Omental fat pad (tissue), 4 donors: ENCODE results near the gene LSS. TPM values are rescaled to one million over a fixed set of nuclear protein-coding genes. Genes with fewer than 3 reads are reported as not detected.

ENCODE experiments used
- ATAC-seq: fragments of 150-250 bp; one replicate; pipeline ENCODE4 v1.9.1; 2016; ENCODE audit warnings: mild to moderate bottlenecking, moderate library complexity; ENCODE audit not compliant: low FRiP score
- DNase-seq: peaks from one replicate; pipeline ENCODE4 v3.0.0-alpha.2; 2019; ENCODE audit warnings: low spot score
- total RNA-seq, 4 donors: library from RNA; depleted of rRNA; stranded (reverse); fragments of >200 nt; gene quantifications; one replicate each; pipeline ENCODE4 v1.1.0, GENCODE V29; 2016
- TF ChIP-seq, protein P1 (sequence below), 3 donors: fragments of 450-650 bp; IDR thresholded peaks; one replicate each; pipeline ENCODE4 v1.5.1; 2016 to 2017; ENCODE audit warnings: antibody characterized with exemption in 3 of 3, mild to moderate bottlenecking in 3 of 3, moderate library complexity in 2 of 3

The LSS gene
- total RNA-seq, 4 donors from 2014 or later, result 94.8 to 122 (median 108) TPM

DNA sequence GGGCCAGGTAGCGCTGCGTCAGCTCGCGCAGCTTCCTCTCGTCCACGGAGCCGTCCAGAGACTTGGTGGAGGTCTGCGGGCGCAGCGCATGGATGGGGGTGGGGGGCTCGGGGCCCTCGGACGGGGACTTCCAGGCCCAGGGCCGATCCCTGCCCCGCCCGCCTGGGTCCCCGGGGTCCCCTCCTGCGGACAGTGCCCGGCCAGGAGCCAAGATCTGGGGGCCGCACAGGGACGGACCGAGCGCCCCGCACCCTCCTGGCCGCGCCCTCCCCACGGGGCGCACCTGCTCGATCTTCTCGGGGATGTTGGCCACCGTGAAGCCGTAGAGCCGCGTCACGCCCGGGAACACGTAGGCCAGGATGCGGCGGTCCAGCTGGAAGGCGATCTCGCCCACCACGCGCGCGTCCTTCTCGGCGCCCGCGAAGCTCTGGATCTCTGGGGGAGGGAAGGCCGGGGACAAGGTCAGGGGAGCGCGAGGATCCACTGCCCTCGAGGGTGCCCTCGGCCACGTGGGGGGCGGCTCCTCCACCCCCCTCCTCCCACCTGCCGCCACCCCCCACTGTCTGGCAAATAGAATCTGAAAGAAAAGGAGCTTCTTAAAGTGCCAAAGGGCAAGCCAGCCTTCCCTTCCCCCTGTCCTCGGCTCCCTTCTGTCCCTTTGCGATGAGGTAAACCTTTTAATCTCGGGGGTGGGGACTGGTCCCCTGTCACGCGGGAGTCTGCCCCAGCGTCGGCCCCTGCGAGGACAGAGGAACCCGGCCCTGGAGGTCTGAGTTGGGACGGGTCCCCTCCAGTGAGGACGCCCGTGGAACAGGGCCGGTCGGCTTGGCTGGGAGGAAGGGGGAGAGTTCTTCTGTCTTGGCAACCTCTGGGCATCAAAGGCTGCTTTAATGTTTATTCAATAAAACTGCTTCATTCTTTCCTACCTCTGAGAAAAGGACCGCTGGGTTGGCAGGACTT, 66.7 kb downstream of the LSS start:
- TF ChIP-seq, protein P1, sequence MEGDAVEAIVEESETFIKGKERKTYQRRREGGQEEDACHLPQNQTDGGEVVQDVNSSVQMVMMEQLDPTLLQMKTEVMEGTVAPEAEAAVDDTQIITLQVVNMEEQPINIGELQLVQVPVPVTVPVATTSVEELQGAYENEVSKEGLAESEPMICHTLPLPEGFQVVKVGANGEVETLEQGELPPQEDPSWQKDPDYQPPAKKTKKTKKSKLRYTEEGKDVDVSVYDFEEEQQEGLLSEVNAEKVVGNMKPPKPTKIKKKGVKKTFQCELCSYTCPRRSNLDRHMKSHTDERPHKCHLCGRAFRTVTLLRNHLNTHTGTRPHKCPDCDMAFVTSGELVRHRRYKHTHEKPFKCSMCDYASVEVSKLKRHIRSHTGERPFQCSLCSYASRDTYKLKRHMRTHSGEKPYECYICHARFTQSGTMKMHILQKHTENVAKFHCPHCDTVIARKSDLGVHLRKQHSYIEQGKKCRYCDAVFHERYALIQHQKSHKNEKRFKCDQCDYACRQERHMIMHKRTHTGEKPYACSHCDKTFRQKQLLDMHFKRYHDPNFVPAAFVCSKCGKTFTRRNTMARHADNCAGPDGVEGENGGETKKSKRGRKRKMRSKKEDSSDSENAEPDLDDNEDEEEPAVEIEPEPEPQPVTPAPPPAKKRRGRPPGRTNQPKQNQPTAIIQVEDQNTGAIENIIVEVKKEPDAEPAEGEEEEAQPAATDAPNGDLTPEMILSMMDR (IDR thresholded peaks at IDR 0.05), result no peak
- ATAC-seq, result peak; percentile 51

DNA sequence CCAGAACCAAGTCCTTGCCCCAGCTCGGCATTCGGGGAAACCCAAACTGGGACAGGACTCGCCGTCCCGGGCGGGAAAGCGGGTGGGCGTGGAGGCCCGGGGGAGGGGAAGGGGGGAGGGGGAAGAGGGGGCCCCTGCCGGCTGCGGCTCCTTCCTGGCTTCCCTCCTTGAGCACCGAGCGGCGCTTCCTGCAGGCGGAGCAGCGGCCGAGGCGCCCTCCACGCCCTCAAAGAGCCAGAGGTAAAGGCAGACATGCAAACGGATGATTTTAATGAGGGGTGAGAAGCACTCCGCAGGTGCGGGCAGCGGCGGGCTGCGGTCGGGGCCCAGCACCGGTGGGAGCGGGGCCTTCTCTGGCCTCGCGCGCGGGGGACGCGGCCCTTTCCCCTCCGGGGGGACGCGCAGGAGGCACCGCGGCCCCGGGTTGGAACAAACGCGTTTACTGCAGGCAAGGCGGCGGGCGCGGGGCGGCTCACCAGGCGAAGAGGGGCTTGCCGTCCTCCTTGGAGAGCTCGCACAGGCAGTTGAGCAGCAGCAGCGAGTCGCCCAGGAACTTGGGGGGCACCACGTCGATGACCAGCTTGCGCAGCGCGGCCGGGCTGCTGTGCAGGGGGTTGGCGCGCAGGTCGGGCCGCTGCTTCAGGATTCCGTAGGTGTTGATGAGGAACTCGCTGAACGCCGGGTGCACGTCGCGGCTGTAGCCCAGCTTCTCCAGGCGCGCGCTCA, 67.5 kb downstream of the LSS start:
- DNase-seq (peak; percentile 17), ATAC-seq (no peak)
- TF ChIP-seq, protein P1 (IDR thresholded peaks at IDR 0.05), result no peak

More for the DNA sequence above, 66.7 kb downstream of the LSS start:
- peak; percentile 14 for DNase-seq

DNA sequence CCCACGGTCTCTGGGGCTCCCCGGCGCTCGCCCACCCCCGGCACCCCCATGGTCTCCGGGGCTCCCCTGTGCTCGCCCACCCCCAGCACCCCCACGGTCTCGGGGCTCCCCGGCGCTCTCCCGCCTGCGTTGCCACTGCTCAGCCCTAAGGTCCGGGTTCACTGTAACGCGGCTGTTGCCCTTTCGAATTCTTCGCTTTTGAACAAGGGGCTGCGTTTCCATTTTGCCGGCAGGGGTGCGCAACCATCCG, 68.0 kb downstream of the LSS start:
- no peak for ATAC-seq
- DNase-seq, result peak; percentile 17
- TF ChIP-seq, protein P1 (IDR thresholded peaks at IDR 0.05), result no peak

DNA sequence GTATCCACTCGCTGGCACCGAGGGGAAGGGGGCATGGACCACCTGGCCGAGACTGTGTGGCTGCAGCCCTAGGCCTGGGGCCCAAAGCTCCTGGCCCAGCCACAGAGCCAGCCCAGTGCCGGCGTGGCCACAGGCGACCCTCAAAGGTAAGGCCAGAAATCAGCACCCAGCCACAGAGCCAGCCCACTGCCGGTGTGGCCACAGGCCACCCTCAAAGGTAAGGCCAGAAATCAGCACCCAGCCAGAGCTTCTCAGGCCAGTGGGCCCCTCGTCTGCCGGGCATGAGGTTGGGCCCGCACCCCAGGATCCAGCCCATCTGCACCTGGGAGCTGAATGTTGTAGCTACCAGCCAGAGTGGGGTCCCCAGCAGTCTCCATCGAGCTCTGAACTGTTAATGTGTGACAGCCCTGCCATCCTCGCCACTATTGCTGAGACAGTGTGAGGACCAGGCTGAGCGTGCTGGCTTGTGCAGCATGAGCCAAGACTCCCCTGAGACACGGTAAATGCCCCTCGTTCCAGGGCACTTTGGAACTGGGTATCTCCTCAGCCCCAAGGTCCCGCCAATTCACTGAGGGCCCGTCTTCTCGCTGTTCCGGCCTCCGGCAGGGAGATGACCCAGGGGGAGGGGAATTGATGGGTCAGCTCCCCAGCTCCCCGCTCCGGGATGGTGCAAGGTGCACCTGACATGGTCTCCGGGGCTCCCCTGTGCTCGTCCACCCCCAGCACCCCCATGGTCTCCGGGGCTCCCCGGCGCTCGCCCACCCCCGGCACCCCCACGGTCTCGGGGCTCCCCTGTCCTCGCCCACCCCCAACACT, 68.5 kb downstream of the LSS start:
- TF ChIP-seq, protein P1 (IDR thresholded peaks at IDR 0.05), result no peak
- ATAC-seq (no peak), DNase-seq (peak; percentile 16)

DNA sequence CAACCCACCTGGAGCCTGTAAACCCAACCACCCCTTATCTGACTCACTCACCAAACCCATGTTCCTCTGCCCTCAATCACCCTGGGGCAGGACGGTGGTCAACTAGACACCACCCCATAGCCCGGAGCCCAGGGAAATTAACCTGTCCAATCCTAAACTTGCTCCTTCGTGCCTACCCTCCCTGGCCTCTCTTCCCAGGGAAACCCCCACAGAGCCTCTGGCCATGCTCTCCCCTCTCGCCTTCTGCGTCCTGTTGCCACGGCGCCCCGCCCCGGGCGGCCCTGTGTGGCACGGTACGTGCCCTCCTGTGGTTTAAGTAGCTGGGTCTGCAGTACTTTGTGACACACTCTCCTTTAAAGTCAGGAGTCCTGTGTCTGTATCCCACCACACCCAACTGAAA, 69.2 kb downstream of the LSS start:
- ATAC-seq (no peak), DNase-seq (peak; percentile 13)
- TF ChIP-seq, protein P1 (IDR thresholded peaks at IDR 0.05), result no peak

DNA sequence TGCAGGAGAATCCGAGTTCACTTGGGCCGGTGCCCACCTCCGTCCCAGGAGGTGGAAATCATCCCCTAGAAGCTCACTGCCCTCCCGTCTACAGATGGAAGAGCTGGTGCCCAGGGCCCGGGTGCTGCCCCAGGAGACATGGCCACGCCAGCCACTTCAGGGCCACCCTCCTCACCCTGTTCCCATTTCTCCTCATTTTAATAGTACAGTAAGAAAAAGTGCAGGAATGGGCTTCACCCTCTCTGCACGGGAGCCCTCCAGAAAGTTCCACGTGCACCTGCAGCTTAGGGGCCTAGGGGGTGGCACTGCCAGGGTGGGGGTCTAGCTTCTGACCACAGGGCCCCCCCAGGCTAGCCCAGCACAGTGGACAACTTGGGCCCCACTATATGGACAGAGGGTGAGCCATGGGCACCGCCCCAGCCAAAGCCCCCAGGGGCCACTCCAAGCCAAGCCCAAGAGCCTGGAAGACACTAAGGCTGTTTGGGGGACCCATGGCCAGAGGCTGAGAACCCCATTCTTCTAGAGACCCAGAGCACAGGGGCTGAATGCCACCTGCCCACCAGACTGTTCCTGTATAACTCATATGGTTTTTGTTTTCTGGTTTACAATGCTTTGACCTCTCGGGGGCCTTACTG, 69.8 kb downstream of the LSS start:
- DNase-seq, result peak; percentile 16
- ATAC-seq, result no peak
- TF ChIP-seq, protein P1 (IDR thresholded peaks at IDR 0.05), result no peak
